Parathyroid adenoma (tissue), 2 donors: ENCODE measurements around the gene HIRA.
"Not testable (repeated sequence)": the region's sequence is repeated elsewhere in the genome, so short reads cannot be mapped to it uniquely, and the experiment has no call there.

Source experiments
- H2AFZ ChIP-seq: fragments of 300-600 bp; sonication (generic); one replicate; pipeline ENCODE4 v1.7.0; 2017; ENCODE audit warnings: antibody characterized with exemption, mild to moderate bottlenecking
- H3K27ac ChIP-seq: fragments of 300-600 bp; sonication (generic); one replicate; pipeline ENCODE4 v1.7.0; 2017
- H3K27me3 ChIP-seq: fragments of 300-600 bp; sonication (generic); one replicate; pipeline ENCODE4 v1.7.0; 2017; ENCODE audit warnings: low read length; ENCODE audit not compliant: control insufficient read depth, insufficient read depth
- H3K36me3 ChIP-seq: fragments of 300-600 bp; sonication (generic); one replicate; pipeline ENCODE4 v1.7.0; 2017; ENCODE audit warnings: low read length; ENCODE audit not compliant: control insufficient read depth, insufficient read depth
- H3K4me1 ChIP-seq: fragments of 300-600 bp; sonication (generic); one replicate; pipeline ENCODE4 v1.7.0; 2017; ENCODE audit warnings: control low read depth
- H3K4me2 ChIP-seq: fragments of 300-600 bp; sonication (generic); one replicate; pipeline ENCODE4 v1.7.0; 2017; ENCODE audit warnings: low read length
- H3K4me3 ChIP-seq: fragments of 300-600 bp; sonication (generic); one replicate; pipeline ENCODE4 v1.7.0; 2017; ENCODE audit warnings: low read depth, low read length
- H3K79me2 ChIP-seq: fragments of 300-600 bp; sonication (generic); one replicate; pipeline ENCODE4 v1.7.0; 2017; ENCODE audit warnings: control low read depth
- H3K9ac ChIP-seq: fragments of 300-600 bp; sonication (generic); one replicate; pipeline ENCODE4 v1.7.0; 2017; ENCODE audit warnings: mild to moderate bottlenecking
- H3K9me3 ChIP-seq: fragments of 300-600 bp; sonication (generic); one replicate; pipeline ENCODE4 v1.7.0; 2017; ENCODE audit warnings: low read length; ENCODE audit not compliant: control insufficient read depth
- CTCF ChIP-seq: fragments of 300-600 bp; sonication (generic); IDR thresholded peaks from one replicate; pipeline ENCODE4 v1.7.0; 2017; ENCODE audit warnings: antibody characterized with exemption, mild to moderate bottlenecking
- donor health status: primary hyperparathyroidism.

HIRA gene

GRCh38 chr22:19319281-19319680, 112.3 kb downstream of the HIRA start:
- H3K27me3 ChIP-seq, result no peaks in the 10 kb centered on the region
- no peaks in the 10 kb centered on the region for H3K79me2 ChIP-seq
- H3K9me3 ChIP-seq, result no peaks in the 10 kb centered on the region
- H2AFZ ChIP-seq, result no peak overlapping the region
- H3K36me3 ChIP-seq, result no peaks in the 10 kb centered on the region
- H3K4me2 ChIP-seq, result no peak overlapping the region
- no peak overlapping the region for H3K27ac ChIP-seq
- H3K4me3 ChIP-seq, result no peak overlapping the region
- no peaks in the 10 kb centered on the region for H3K4me1 ChIP-seq
- no peak overlapping the region for H3K9ac ChIP-seq
- TF ChIP-seq CTCF, result no peak

- TF ChIP-seq CTCF, result no peak
These were observed 113.7 kb downstream of the HIRA start for GRCh38 chr22:19317865-19318264.

GRCh38 chr22:19307872-19308271, 123.7 kb downstream of the HIRA start:
- Histone ChIP-seq H3K27me3 (no peaks in the 10 kb centered on the region), H2AFZ (no peak overlapping the region), H3K4me3 (no peak overlapping the region), H3K36me3 (no peaks in the 10 kb centered on the region), H3K9ac (no peak overlapping the region), H3K79me2 (no peaks in the 10 kb centered on the region), H3K4me1 (no peaks in the 10 kb centered on the region), H3K9me3 (no peaks in the 10 kb centered on the region), H3K4me2 (no peak overlapping the region), H3K27ac (no peak overlapping the region)
- TF ChIP-seq CTCF, result no peak

More at GRCh38 chr22:19317865-19318264, 113.7 kb downstream of the HIRA start:
- Histone ChIP-seq H2AFZ (no peak overlapping the region), H3K36me3 (no peaks in the 10 kb centered on the region), H3K9me3 (no peaks in the 10 kb centered on the region), H3K4me2 (no peak overlapping the region), H3K4me3 (no peak overlapping the region), H3K27me3 (no peaks in the 10 kb centered on the region), H3K27ac (no peak overlapping the region), H3K79me2 (no peaks in the 10 kb centered on the region), H3K9ac (no peak overlapping the region), H3K4me1 (no peaks in the 10 kb centered on the region)

- not testable (repeated sequence) for H3K9ac ChIP-seq, H3K9me3 ChIP-seq, H3K4me2 ChIP-seq, H3K79me2 ChIP-seq, H3K27ac ChIP-seq, H3K27me3 ChIP-seq, H3K4me3 ChIP-seq, H3K36me3 ChIP-seq, H3K4me1 ChIP-seq, H2AFZ ChIP-seq
These were observed 125.0 kb downstream of the HIRA start for GRCh38 chr22:19306535-19306934.

- Histone ChIP-seq H3K9ac (no peak overlapping the region), H3K27me3 (no peaks in the 10 kb centered on the region), H3K27ac (no peak overlapping the region), H3K4me2 (no peak overlapping the region), H2AFZ (no peak overlapping the region), H3K4me3 (no peak overlapping the region), H3K79me2 (no peaks in the 10 kb centered on the region), H3K4me1 (no peaks in the 10 kb centered on the region), H3K36me3 (no peaks in the 10 kb centered on the region), H3K9me3 (no peaks in the 10 kb centered on the region)
- TF ChIP-seq CTCF, result no peak
These were observed 127.0 kb downstream of the HIRA start for GRCh38 chr22:19304547-19304946.
